Peyer's patch (tissue), 4 donors: ENCODE measurements around the gene RHOT1.
"Not testable (repeated sequence)": the region's sequence is repeated elsewhere in the genome, so short reads cannot be mapped to it uniquely, and the experiment has no call there.

Experiments
- CTCF ChIP-seq, 6 experiments: fragments of 450-650 bp in 4 of 6; fragments of 200-600 bp in 2 of 6; sonication (generic) in 1 of 6; IDR thresholded peaks; one replicate each; pipeline ENCODE4 v1.5.1; 2017 to 2019; ENCODE audit warnings: antibody characterized with exemption in 6 of 6, mild to moderate bottlenecking in 3 of 6, moderate library complexity in 1 of 6
- POLR2A ChIP-seq, 2 donors: fragments of 450-650 bp; IDR thresholded peaks; one replicate each; pipeline ENCODE4 v1.5.1; 2017; ENCODE audit warnings: antibody characterized with exemption in 2 of 2, mild to moderate bottlenecking in 2 of 2, moderate library complexity in 2 of 2

- not testable (repeated sequence) for TF ChIP-seq POLR2A, CTCF (IDR thresholded peaks at IDR 0.05)
Observed at GRCh38 chr17:32263515-32263914, 121.2 kb downstream of the RHOT1 start.
